ENCODE data around the gene FAM240A. TPM values are rescaled to one million over a fixed set of nuclear protein-coding genes. Genes with fewer than 3 reads are reported as not detected.

FAM240A gene
- total and polyA plus RNA-seq, 2 donors (not counting 3 experiments of a cell fraction or from before 2014, with no cell fraction given): not detected

GRCh38 chr3:46672349-46672695, 60.0 kb downstream of the FAM240A start:
- no peak overlapping the region for H3K9ac ChIP-seq (replicated peaks; ENCODE audit: extremely low read depth, insufficient read depth, low read length)
- no peak overlapping the region for H3K27ac ChIP-seq (ENCODE audit: insufficient read depth, low read depth, low read length)
- intact Hi-C loops (cut with micrococcal nuclease) (no loop called here), dilution Hi-C loops (cut with MboI; ENCODE audit: extremely low pct_ligation_motif_present, low sequenced_read_pairs) (no loop called here)
- ChIA-PET CTCF (interaction anchor here (1.6 kb wide), 1 partner anchor 8 kb away, joined by 7 read pairs; no protein-coding TSS in a partner anchor), POLR2A (no interaction called here)
- no peaks in the 10 kb centered on the region for H3K4me1 ChIP-seq (ENCODE audit: control insufficient read depth, extremely low read depth, insufficient read depth, low read length)
- TF ChIP-seq MYC (IDR thresholded peaks at IDR 0.05; ENCODE audit: low read depth, low read length): no peak
- no peak for TF ChIP-seq GATA2 (IDR thresholded peaks at IDR 0.05; ENCODE audit: insufficient read depth, insufficient read length, low read depth, low read length)
- no peak for TF ChIP-seq POLR2AphosphoS5 (IDR thresholded peaks at IDR 0.05; ENCODE audit: insufficient read depth, low read depth, low read length)
- no peak for TF ChIP-seq MAX (IDR thresholded peaks at IDR 0.05; ENCODE audit: insufficient read depth, insufficient read length)
- no peak for TF ChIP-seq FOS (IDR thresholded peaks at IDR 0.05; ENCODE audit: borderline replicate concordance, insufficient read depth, low read length)
- TF ChIP-seq EZH2 (IDR thresholded peaks at IDR 0.05; ENCODE audit: borderline replicate concordance, low read depth, low read length, severe bottlenecking): no peak
- TF ChIP-seq POLR2A (IDR thresholded peaks at IDR 0.05; ENCODE audit: low read depth, low read length): no peak
- TF ChIP-seq CTCF (IDR thresholded peaks at IDR 0.05; ENCODE audit: extremely low read depth in 1 of 2, insufficient read depth in 1 of 2, low read depth in 1 of 2, low read length in 2 of 2): no peak
- no peak for TF ChIP-seq JUN (IDR thresholded peaks at IDR 0.05; ENCODE audit: borderline replicate concordance, insufficient read depth, insufficient read length, low read depth)
- H3K36me3 ChIP-seq (ENCODE audit: control insufficient read depth in 2 of 2, extremely low read depth in 1 of 2, insufficient read depth in 2 of 2, low read length in 2 of 2): no peaks in the 10 kb centered on the region
- no peak overlapping the region for H3K4me2 ChIP-seq (ENCODE audit: insufficient read depth, low read length)
- BruUV-seq (replicated peaks): no TSS peak
- H2AFZ ChIP-seq (ENCODE audit: low read depth, low read length): no peak overlapping the region
- no peak for FAIRE-seq
- no peaks in the 10 kb centered on the region for H3K9me3 ChIP-seq (replicated peaks; ENCODE audit: control insufficient read depth, insufficient read depth, low read length)
- H3K79me2 ChIP-seq (ENCODE audit: control insufficient read depth, insufficient read depth, low read length): no peaks in the 10 kb centered on the region
- H3K27me3 ChIP-seq (ENCODE audit: control insufficient read depth in 2 of 2, insufficient read depth in 2 of 2, low read length in 2 of 2): no peaks in the 10 kb centered on the region
- no peak overlapping the region for H3K4me3 ChIP-seq (replicated peaks in 1 of 3; ENCODE audit: insufficient read depth in 1 of 3, low read depth in 1 of 3, low read length in 3 of 3)
- no peaks in the 10 kb centered on the region for H3K9me1 ChIP-seq (replicated peaks; ENCODE audit: control insufficient read depth, extremely low read depth, insufficient read depth, low read length)
- H4K20me1 ChIP-seq (replicated peaks; ENCODE audit: control insufficient read depth, extremely low read depth, insufficient read depth, low read length): no peaks in the 10 kb centered on the region
- DNase-seq (ENCODE audit: low read depth, low spot score): no peak

Data from endothelial cell of umbilical vein (primary cell).